GM12892 (cell line): ENCODE data around the gene DPYSL3.

Experiments used
- DNase-seq: peaks from one replicate; pipeline ENCODE4 v3.0.0; 2011; ENCODE audit not compliant: insufficient read length
- FAIRE-seq: peaks from 2 replicates; lab custom pipeline; 2011; peaks lifted over from hg19 to GRCh38; lab: Jason Lieb, UNC
- POLR2A ChIP-seq: IDR thresholded peaks from 2 replicates; pipeline ENCODE4 v1.6.1; 2011; ENCODE audit warnings: low read depth, low read length, control low read depth
- POLR2AphosphoS5 ChIP-seq: IDR thresholded peaks from 2 replicates; pipeline ENCODE4 v1.6.1; 2011; ENCODE audit warnings: low read depth, low read length, control low read depth
- TAF1 ChIP-seq: IDR thresholded peaks from 2 replicates; pipeline ENCODE4 v1.6.1; 2011; ENCODE audit warnings: low read depth, mild to moderate bottlenecking, control low read depth, low read length, borderline replicate concordance

DPYSL3 gene

GRCh38 chr5:147509041-147509709 lies 693 bp downstream of the DPYSL3 start:
- no peak for TF ChIP-seq POLR2A
- TF ChIP-seq POLR2AphosphoS5 = no peak
- no peak for TF ChIP-seq TAF1
- no peak for FAIRE-seq
- DNase-seq = no peak

- DNase-seq = no peak
- no peak for FAIRE-seq
- TF ChIP-seq TAF1 (no peak), POLR2AphosphoS5 (no peak), POLR2A (no peak)
These were observed 1.2 kb downstream of the DPYSL3 start for GRCh38 chr5:147508711-147509040.

GRCh38 chr5:147507480-147508126 lies 2.3 kb downstream of the DPYSL3 start:
- TF ChIP-seq POLR2AphosphoS5 (no peak), TAF1 (no peak), POLR2A (no peak)
- FAIRE-seq (no peak), DNase-seq (no peak)

- TF ChIP-seq TAF1 (no peak), POLR2AphosphoS5 (no peak), POLR2A (no peak)
- no peak for FAIRE-seq
- DNase-seq = no peak
These were observed 5.3 kb downstream of the DPYSL3 start for GRCh38 chr5:147504535-147504934.

GRCh38 chr5:147504011-147504410 lies 5.9 kb downstream of the DPYSL3 start:
- DNase-seq (no peak), FAIRE-seq (no peak)
- TF ChIP-seq POLR2A = no peak
- TF ChIP-seq TAF1 = no peak

- TF ChIP-seq TAF1 (no peak), POLR2AphosphoS5 (no peak), POLR2A (no peak)
- no peak for DNase-seq
- no peak for FAIRE-seq
These were observed 18.9 kb downstream of the DPYSL3 start for GRCh38 chr5:147490989-147491388.

GRCh38 chr5:147487031-147487750 lies 22.7 kb downstream of the DPYSL3 start:
- no peak for TF ChIP-seq TAF1
- TF ChIP-seq POLR2A = no peak
- no peak for TF ChIP-seq POLR2AphosphoS5
- FAIRE-seq (no peak), DNase-seq (no peak)

GRCh38 chr5:147485814-147486213 lies 24.1 kb downstream of the DPYSL3 start:
- TF ChIP-seq TAF1 = no peak
- no peak for TF ChIP-seq POLR2A
- TF ChIP-seq POLR2AphosphoS5 = no peak
- DNase-seq (no peak), FAIRE-seq (no peak)

- FAIRE-seq (no peak), DNase-seq (no peak)
- no peak for TF ChIP-seq POLR2AphosphoS5
- no peak for TF ChIP-seq TAF1
- TF ChIP-seq POLR2A = no peak
These were observed 24.8 kb downstream of the DPYSL3 start for GRCh38 chr5:147485046-147485445.

- DNase-seq (no peak), FAIRE-seq (no peak)
- TF ChIP-seq POLR2AphosphoS5 (no peak), TAF1 (no peak), POLR2A (no peak)
These were observed 25.2 kb downstream of the DPYSL3 start for GRCh38 chr5:147484708-147485020.

GRCh38 chr5:147483961-147484707 lies 25.7 kb downstream of the DPYSL3 start:
- no peak for TF ChIP-seq POLR2A
- no peak for TF ChIP-seq POLR2AphosphoS5
- no peak for TF ChIP-seq TAF1
- FAIRE-seq = peak; percentile 61
- DNase-seq = no peak
